ENCODE data around the gene ATXN7L1. TPM values are rescaled to one million over a fixed set of nuclear protein-coding genes. Genes with fewer than 3 reads are reported as not detected.
A peak's percentile ranks its signal among the peaks of the same experiment; 100 is the strongest.
"Not testable (repeated sequence)": the region's sequence is repeated elsewhere in the genome, so short reads cannot be mapped to it uniquely, and the experiment has no call there.

Gene ATXN7L1
- total RNA-seq, 1 experiment from 2014 or later, result 6.2 TPM

DNA sequence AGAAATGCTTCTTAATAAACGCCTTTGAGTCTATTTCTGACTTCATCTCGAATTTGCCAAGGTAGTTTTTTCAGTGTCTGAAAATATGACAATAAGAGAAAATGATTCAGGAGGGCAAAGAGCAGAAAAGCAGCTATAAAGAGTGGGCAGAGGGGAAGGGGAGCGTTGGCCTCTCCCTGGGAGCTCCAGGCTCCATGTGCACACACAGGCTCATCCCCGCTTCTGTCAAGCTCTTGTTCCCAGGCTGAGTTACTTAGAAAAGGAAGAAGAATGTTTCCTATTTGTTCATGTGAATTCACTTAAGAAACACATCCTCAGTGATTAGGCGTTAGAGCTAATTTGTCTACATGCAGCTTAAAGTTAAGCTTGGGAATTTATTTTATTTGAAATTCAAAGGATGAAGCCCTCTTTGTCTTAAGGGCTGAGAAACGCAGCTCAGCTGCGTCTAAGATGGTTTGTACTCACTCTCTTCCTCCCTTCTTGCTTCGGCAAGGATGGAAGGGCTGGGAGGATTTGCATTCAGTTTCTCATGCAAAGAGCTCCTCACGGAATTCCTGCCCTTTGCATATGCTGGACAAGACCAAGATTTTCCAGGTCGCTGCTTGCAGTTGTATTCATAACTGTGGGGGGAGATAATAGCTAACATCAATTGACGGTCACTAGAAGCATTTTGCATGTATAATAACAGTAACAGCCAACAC, 29.0 kb upstream of the ATXN7L1 start:
- no peak overlapping the region for H3K27ac ChIP-seq
- H3K4me3 ChIP-seq, result no peak overlapping the region
- no peaks in the 10 kb centered on the region for H3K9me3 ChIP-seq (replicated peaks)
- no peaks in the 10 kb centered on the region for H3K36me3 ChIP-seq
- H3K27me3 ChIP-seq, result no peaks in the 10 kb centered on the region
- DNase-seq, result no peak
- no peaks in the 10 kb centered on the region for H3K4me1 ChIP-seq

DNA sequence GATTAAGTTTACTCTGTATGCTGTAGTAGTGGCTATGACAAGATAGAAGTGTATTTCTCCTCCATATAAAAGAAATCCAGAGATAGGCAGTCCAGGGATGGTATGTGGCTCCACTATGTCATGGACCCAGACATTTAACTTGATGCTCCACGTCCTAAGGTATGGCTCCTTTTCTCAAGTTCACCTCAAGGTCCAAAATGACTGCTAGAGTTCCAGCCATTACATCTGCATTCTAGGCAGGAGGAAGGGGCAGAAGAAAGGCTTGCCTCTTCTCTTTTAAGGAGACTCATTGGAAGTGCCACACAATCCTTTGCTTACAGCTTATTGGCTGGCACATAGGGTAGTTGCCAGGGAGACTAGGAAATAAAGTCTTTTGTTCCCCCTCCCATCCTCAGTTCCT, 27.7 kb upstream of the ATXN7L1 start:
- Histone ChIP-seq H3K9me3 (replicated peaks) (no peaks in the 10 kb centered on the region), H3K27me3 (no peaks in the 10 kb centered on the region), H3K4me3 (no peak overlapping the region), H3K4me1 (no peaks in the 10 kb centered on the region), H3K27ac (no peak overlapping the region), H3K36me3 (no peaks in the 10 kb centered on the region)
- DNase-seq, result no peak

DNA sequence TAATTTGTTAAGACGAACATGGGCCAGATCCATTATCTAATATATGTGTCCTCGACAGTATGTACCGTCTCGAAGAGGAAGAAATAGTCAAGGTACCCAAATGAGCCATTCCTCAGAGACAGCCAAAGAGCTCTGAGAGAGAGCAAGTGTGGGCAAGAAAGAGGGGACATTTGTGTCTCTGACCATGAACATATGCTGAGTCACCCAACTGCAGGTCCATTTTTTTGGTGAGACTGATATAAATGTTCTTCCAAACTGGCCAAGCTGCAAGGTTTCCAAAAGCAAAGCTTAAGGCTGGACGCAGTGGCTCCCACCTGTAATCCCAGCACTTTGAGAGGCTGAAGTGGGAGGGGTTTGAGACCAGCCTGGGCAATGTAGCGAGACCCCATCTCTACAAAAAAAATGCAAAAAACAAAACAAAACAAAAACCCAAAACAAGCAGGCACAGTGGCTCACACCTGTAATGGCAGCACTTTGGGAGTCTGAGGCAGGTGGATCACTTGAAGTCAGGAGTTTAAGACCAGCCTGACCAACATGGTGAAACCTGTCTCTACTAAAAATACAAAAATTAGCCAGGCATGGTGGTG, 26.0 kb upstream of the ATXN7L1 start:
- Histone ChIP-seq H3K27ac (no peak overlapping the region), H3K9me3 (replicated peaks) (no peaks in the 10 kb centered on the region), H3K4me3 (no peak overlapping the region), H3K4me1 (no peaks in the 10 kb centered on the region), H3K36me3 (no peaks in the 10 kb centered on the region), H3K27me3 (no peaks in the 10 kb centered on the region)
- DNase-seq, result no peak

DNA sequence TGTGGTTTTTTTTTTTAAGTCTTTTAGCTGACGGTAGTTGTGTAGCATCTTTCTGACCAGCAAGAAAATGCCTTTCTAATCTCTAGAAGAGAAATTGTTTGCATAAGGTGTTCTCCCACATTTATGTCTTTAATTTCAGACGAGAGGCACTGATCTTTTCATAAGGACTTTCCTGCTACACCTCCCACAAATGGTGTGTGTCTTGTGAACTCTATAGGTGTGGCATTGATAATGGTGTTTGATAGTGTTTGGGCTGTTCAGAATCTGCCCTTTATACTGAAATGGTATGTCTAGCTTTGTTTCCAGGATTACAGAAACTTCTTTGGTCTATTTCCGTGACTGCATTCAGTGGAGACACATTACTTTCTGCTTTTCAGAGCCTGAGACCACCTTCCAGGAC, 21.6 kb upstream of the ATXN7L1 start:
- H3K27ac ChIP-seq, result no peak overlapping the region
- no peaks in the 10 kb centered on the region for H3K27me3 ChIP-seq
- no peaks in the 10 kb centered on the region for H3K4me1 ChIP-seq
- H3K9me3 ChIP-seq (replicated peaks), result no peaks in the 10 kb centered on the region
- DNase-seq, result no peak
- no peaks in the 10 kb centered on the region for H3K36me3 ChIP-seq
- H3K4me3 ChIP-seq, result no peak overlapping the region

DNA sequence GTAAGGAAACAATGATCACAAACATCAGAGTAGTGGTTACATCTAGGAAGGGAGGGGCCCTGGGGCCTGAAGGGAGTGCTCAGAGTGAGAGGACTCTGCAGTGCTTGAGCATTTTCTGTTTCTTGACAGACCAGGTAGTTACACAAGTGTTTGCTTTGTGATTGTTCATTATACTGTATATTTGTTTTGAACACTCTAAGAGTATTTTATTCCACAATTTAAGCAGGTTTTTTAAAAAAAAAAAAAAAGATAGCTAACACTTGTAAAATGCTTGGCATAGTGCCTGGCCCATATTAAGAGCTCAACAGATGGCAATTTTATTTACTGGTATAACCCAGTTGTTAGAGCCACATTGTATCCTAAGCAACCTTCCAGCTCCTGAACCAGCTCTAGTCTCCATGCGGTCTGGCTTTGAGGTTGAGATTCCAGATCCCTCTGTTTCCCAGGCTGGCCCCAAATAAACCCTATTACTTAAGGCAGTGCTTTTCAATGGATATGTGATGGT, 20.1 kb upstream of the ATXN7L1 start:
- peak in 1 of 2 experiments; percentile 24 for DNase-seq
- H3K4me3 ChIP-seq, result no peak overlapping the region
- H3K9me3 ChIP-seq (replicated peaks), result no peaks in the 10 kb centered on the region
- no peaks in the 10 kb centered on the region for H3K27me3 ChIP-seq
- no peaks in the 10 kb centered on the region for H3K36me3 ChIP-seq
- no peaks in the 10 kb centered on the region for H3K4me1 ChIP-seq
- no peak overlapping the region for H3K27ac ChIP-seq

DNA sequence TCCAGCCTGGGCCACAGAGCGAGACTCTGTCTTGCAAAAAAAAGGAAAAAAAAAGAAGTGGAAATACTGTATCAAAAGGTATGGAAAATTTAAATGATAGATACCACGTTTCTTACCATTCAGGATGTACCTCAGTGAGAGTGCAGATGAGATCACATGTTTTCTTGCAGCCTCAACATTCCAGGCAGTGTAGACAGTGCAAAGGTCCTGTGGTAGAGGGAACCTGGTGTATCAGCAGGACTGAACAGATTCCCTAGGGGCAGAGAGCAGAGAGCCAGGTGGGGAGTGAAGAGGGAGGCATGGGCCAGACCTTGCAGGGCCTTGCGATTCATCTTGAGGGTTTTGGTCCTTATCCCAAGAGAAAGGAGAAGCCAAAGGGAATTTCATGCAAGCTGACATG, 17.7 kb upstream of the ATXN7L1 start:
- Histone ChIP-seq H3K27me3 (no peaks in the 10 kb centered on the region), H3K4me3 (no peak overlapping the region), H3K27ac (no peak overlapping the region), H3K36me3 (no peaks in the 10 kb centered on the region), H3K9me3 (replicated peaks) (no peaks in the 10 kb centered on the region), H3K4me1 (0 out of 2 replicates have a peak, but pooled peaks cover 7% of the 10 kb centered on the region)
- no peak for DNase-seq

DNA sequence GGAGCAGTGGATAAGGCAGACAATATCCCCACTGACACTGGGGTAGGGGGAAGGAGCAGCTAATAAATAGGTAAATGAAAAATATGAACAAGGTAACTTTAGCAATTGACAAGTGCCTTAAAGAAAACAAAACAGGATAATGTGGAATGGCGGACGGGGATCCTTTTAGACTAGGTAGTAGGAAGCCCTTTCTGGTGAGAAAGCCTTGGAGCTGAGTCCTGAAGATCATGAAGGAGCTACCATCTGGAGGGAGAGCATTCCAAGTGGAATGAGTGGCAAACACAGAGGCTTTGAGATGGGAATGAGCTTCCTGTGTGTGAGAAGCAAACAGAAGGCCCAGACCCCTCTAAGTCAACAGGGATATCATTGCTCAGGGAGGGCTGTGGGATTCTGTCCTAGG, 16.0 kb upstream of the ATXN7L1 start:
- Histone ChIP-seq H3K36me3 (no peaks in the 10 kb centered on the region), H3K27ac (no peak overlapping the region), H3K4me1 (0 out of 2 replicates have a peak, but pooled peaks cover 7% of the 10 kb centered on the region), H3K4me3 (no peak overlapping the region), H3K27me3 (no peaks in the 10 kb centered on the region), H3K9me3 (replicated peaks) (no peaks in the 10 kb centered on the region)
- DNase-seq, result no peak

DNA sequence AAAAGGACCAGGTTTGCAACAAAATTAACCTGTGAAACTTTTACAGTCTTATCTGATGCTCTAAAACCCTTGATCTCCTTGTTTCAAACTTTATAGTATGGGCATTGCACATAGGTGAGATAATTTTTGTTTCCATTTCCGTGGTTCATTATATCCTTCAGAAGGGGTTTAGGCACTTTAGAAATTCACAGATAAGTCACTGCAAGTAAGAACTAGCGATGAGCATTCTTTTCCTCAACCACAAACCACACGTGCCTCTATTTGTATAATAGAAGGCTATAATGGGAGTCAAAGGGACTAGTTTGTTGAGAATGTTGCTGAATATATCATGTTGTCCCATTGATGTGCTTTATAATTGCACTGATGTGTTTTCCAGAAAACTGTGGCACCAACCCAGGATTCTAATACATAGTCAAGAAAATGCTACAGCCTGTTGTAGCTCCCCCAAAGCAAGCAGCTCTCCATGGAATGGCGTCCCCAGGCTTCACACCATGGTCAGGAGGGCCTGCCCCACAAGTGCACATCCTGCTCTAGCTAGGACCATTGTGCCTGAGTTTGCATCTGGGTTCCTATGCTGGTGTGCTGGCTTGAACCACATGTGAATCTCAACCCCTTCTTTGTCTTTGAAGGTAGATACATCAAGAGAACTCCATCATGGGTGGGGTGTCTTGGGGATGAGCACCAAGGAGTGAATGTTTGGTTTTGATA, 14.0 kb upstream of the ATXN7L1 start:
- DNase-seq, result peak in 1 of 2 experiments; percentile 21
- H3K27ac ChIP-seq, result no peak overlapping the region
- H3K27me3 ChIP-seq, result no peaks in the 10 kb centered on the region
- H3K4me1 ChIP-seq, result 0 out of 2 replicates have a peak, but pooled peaks cover 7% of the 10 kb centered on the region
- no peak overlapping the region for H3K4me3 ChIP-seq
- H3K36me3 ChIP-seq, result no peaks in the 10 kb centered on the region
- no peaks in the 10 kb centered on the region for H3K9me3 ChIP-seq (replicated peaks)

DNA sequence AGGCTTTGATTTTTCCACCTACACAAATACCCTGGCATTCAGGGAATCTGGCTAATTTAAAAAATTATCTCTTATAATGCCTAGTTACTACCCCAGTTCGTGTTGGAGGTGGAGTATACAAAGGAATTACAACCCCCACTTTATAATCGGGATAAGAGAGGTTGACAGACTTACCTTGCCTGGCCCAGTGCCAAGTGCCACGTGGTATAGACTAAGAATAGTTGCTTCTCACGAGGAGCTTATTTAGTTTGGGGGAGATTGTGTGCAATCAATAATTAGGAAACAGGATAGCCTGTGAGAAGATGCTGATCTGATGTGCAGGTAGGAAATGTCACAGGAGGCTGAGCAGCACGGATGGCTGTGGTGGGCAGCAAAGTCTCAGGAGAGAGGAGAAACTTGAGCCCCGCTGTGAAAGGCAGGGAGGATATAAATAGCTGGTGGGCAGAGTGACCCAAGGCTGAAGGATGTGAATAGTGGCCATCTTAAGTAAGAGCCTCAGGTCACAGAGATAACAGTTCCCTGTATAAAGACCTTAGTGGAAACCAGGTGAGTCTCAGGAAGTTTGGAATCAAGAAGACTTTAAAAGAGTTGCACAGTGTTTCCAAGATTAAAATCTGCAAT, 11.3 kb upstream of the ATXN7L1 start:
- peak in 1 of 2 experiments; percentile 17 for DNase-seq
- 0 out of 2 replicates have a peak, but pooled peaks cover 7% of the 10 kb centered on the region for H3K4me1 ChIP-seq

DNA sequence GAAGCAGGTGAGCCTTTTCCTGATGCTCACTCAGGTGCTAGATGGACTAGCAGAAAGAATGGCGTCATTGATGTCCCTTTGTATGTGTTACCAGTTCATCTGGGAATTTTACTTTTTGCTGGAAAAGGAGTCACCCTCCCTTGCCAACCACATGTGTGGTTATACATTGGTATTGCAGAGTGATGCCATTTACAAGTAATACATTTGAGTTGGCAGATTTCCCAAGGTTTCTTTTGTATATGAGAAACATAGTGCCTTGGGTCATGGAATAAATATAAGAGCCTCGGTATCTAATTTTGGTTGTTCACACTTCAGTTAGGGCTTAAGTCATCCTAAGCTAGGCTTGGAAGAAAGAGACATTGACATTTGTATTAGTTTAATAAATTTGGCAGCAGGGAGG, 10.4 kb upstream of the ATXN7L1 start:
- no peak for DNase-seq
- H3K27ac ChIP-seq, result no peak overlapping the region
- no peaks in the 10 kb centered on the region for H3K27me3 ChIP-seq
- H3K9me3 ChIP-seq (replicated peaks), result no peaks in the 10 kb centered on the region
- 0 out of 2 replicates have a peak, but pooled peaks cover 7% of the 10 kb centered on the region for H3K4me1 ChIP-seq
- H3K4me3 ChIP-seq, result no peak overlapping the region
- H3K36me3 ChIP-seq, result no peaks in the 10 kb centered on the region

More for the DNA sequence above, 11.3 kb upstream of the ATXN7L1 start:
- H3K9me3 ChIP-seq (replicated peaks), result no peaks in the 10 kb centered on the region
- H3K36me3 ChIP-seq, result no peaks in the 10 kb centered on the region
- H3K4me3 ChIP-seq, result no peak overlapping the region
- no peak overlapping the region for H3K27ac ChIP-seq
- no peaks in the 10 kb centered on the region for H3K27me3 ChIP-seq

DNA sequence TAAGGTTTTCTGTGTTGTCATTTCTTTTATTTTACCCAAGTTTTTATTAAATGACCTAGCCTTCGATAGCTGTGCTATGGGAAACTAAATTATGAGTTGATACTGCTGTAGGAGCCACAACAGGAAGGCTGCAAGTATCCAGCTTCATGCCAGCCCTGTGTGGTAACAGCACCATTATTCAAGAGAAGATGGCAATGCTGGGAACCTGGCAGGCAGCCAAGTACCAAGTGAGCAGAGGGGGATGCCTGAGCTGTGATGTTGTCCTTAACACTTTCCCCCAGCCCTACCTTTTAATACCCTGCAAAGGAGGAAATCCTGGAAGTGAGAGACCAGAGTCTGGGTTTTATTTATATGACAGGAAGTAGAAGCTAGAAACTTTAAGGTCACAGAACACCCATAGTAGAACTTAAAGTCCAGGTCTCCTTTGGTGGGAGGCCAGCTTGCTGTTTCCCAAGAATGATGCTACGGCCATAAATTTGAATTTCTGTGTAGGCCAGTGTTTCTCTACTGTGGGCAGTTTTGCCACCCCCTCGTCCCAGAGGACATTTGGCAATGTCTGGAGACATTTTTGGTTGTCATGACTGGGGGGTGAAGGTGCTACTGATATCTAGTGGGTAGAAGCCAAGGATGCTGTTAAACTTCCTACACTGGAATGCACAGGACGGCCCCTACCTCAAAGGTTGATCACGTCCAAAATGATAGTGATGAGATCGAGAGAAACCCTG, 9.2 kb upstream of the ATXN7L1 start:
- H3K36me3 ChIP-seq, result no peaks in the 10 kb centered on the region
- no peaks in the 10 kb centered on the region for H3K27me3 ChIP-seq
- no peak overlapping the region for H3K27ac ChIP-seq
- peak; percentile 22 to 55 for DNase-seq
- no peaks in the 10 kb centered on the region for H3K9me3 ChIP-seq (replicated peaks)
- no peak overlapping the region for H3K4me3 ChIP-seq
- 0 out of 2 replicates have a peak, but pooled peaks cover 7% of the 10 kb centered on the region for H3K4me1 ChIP-seq

DNA sequence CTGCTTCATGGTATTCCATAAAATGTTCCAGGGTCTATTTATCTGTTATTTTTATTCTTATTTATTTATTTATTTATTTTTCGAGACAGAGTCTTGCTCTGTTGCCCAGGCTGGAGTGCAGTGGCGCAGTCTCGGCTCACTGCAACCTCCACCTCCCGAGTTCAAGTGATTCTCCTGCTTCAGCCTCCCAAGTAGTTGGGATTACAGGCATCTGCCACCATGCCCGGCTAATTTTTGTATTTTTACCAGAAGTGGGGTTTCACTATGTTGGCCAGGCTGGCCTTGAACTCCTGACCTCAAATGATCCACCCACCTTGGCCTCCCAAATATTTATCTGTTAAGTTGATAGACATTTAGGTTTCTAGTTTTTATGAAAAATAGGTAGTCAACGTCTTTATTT, 6.8 kb upstream of the ATXN7L1 start:
- not testable (repeated sequence) for H3K36me3 ChIP-seq

DNA sequence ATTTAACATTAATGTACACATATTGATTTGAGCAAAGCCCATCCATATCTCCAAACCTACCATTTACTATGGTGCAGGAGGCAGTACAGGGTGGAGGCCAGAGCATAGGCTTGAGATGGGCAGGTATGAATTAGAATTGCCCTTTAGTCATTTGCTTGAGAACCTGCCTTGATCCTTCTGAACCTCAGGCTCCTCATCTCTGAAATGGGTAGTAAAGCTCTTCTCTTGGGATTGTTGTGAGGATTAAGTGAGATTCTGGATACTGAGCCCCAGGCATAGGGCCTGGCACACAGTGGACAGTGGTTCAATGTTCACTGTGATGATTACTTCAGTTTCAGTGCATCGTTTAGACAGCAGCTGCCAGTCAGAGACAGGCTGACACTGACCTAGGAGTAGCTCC, 5.0 kb upstream of the ATXN7L1 start:
- H3K9me3 ChIP-seq (replicated peaks), result no peaks in the 10 kb centered on the region
- no peak overlapping the region for H3K27ac ChIP-seq
- H3K36me3 ChIP-seq, result no peaks in the 10 kb centered on the region
- no peak overlapping the region for H3K4me3 ChIP-seq
- no peaks in the 10 kb centered on the region for H3K27me3 ChIP-seq
- H3K4me1 ChIP-seq, result peaks cover 6% of the 10 kb centered on the region; the same call in 1 of the 2 replicates
- DNase-seq, result no peak

More for the DNA sequence above, 6.8 kb upstream of the ATXN7L1 start:
- not testable (repeated sequence) for H3K27ac ChIP-seq; H3K4me1 ChIP-seq; H3K9me3 ChIP-seq (replicated peaks); H3K27me3 ChIP-seq; H3K4me3 ChIP-seq; DNase-seq

DNA sequence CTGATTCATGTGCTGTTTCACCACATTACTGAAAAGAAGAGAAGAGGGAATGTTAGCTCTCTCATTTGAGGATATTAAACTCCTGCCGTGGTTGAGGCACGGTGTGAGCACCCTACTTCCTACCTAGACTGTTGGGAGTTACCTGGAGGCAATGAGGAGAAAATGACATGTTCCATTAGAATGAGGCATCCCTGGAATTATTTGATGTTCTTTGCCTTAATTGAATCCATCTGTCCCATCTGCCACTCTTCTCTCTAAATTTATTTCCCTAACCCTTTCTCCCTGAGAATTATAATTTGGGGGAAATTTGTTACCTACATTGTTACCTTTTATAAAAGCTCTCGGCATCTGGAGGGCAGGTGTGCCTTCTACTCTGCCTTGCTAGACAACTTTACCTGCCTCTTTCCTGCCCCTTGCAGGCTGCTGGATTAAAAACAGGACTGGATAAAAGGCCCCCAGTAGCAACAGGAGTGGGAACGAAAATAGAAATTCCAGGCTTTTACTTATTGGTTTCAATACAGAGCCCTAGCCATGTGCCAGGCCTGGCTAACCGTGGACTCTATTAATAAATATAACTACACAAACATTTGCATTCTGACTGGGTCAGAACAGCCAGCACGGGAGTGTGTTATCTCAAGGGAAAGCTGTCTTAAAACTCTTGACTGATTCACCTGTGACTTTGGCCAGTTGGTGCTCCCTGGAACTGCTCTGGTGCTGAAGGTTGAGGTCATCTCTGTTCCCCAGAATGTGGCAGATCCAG, 4.4 kb upstream of the ATXN7L1 start:
- no peak for DNase-seq
- Histone ChIP-seq H3K27ac (no peak overlapping the region), H3K27me3 (no peaks in the 10 kb centered on the region), H3K36me3 (no peaks in the 10 kb centered on the region), H3K4me3 (no peak overlapping the region), H3K9me3 (replicated peaks) (no peaks in the 10 kb centered on the region), H3K4me1 (peaks cover 6% of the 10 kb centered on the region; the same call in 1 of the 2 replicates)

Data from SJCRH30 (cell line).